Measurements from ENCODE around the gene TTC7B. TPM values are rescaled to one million over a fixed set of nuclear protein-coding genes. Genes with fewer than 3 reads are reported as not detected.

Gene TTC7B
- total RNA-seq, 1 donor from 2014 or later, result 2.4 TPM

GRCh38 chr14:90742729-90743128 lies 73.5 kb downstream of the TTC7B start:
- H3K27me3 Mint-ChIP-seq, result peaks cover 12% of the 10 kb centered on the region
- no peak overlapping the region for H3K27ac Mint-ChIP-seq
- no peak for DNase-seq
- no peaks in the 10 kb centered on the region for H3K4me1 Mint-ChIP-seq
- H3K9me3 Mint-ChIP-seq, result no peaks in the 10 kb centered on the region
- no peak overlapping the region for H3K4me3 Mint-ChIP-seq
- no peaks in the 10 kb centered on the region for H3K36me3 Mint-ChIP-seq (ENCODE audit: low read depth)
- intact Hi-C loops (cut with micrococcal nuclease), result no loop called here

- no peak overlapping the region for H3K4me3 Mint-ChIP-seq
- DNase-seq, result no peak
- no peak overlapping the region for H3K27ac Mint-ChIP-seq
- intact Hi-C loops (cut with micrococcal nuclease), result no loop called here
- H3K27me3 Mint-ChIP-seq, result peaks cover 8% of the 10 kb centered on the region
- no peaks in the 10 kb centered on the region for H3K4me1 Mint-ChIP-seq
- no peaks in the 10 kb centered on the region for H3K36me3 Mint-ChIP-seq (ENCODE audit: low read depth)
- no peaks in the 10 kb centered on the region for H3K9me3 Mint-ChIP-seq
Measured at GRCh38 chr14:90742252-90742651, 74.0 kb downstream of the TTC7B start.

- Mint-ChIP-seq H3K36me3 (ENCODE audit: low read depth) (no peaks in the 10 kb centered on the region), H3K9me3 (no peaks in the 10 kb centered on the region)
Measured at GRCh38 chr14:90741682-90741946, 74.6 kb downstream of the TTC7B start.

GRCh38 chr14:90740946-90741681 lies 75.1 kb downstream of the TTC7B start:
- peaks cover 2% of the 10 kb centered on the region for H3K27me3 Mint-ChIP-seq
- intact Hi-C loops (cut with micrococcal nuclease), result no loop called here
- H3K27ac Mint-ChIP-seq, result no peak overlapping the region
- DNase-seq, result no peak
- H3K4me3 Mint-ChIP-seq, result no peak overlapping the region
- no peaks in the 10 kb centered on the region for H3K4me1 Mint-ChIP-seq
- no peaks in the 10 kb centered on the region for H3K36me3 Mint-ChIP-seq (ENCODE audit: low read depth)
- H3K9me3 Mint-ChIP-seq, result no peaks in the 10 kb centered on the region

More at GRCh38 chr14:90741682-90741946, 74.6 kb downstream of the TTC7B start:
- intact Hi-C loops (cut with micrococcal nuclease), result no loop called here
- Mint-ChIP-seq H3K4me1 (no peaks in the 10 kb centered on the region), H3K27ac (no peak overlapping the region), H3K27me3 (peaks cover 4% of the 10 kb centered on the region), H3K4me3 (no peak overlapping the region)
- DNase-seq, result no peak

- no peak overlapping the region for H3K4me3 Mint-ChIP-seq
- no peaks in the 10 kb centered on the region for H3K36me3 Mint-ChIP-seq (ENCODE audit: low read depth)
- no peaks in the 10 kb centered on the region for H3K4me1 Mint-ChIP-seq
- no peak overlapping the region for H3K27ac Mint-ChIP-seq
- no peaks in the 10 kb centered on the region for H3K27me3 Mint-ChIP-seq
- intact Hi-C loops (cut with micrococcal nuclease), result no loop called here
- no peaks in the 10 kb centered on the region for H3K9me3 Mint-ChIP-seq
- no peak for DNase-seq
Measured at GRCh38 chr14:90740081-90740480, 76.1 kb downstream of the TTC7B start.

GRCh38 chr14:90739318-90740068 lies 76.7 kb downstream of the TTC7B start:
- Mint-ChIP-seq H3K4me1 (no peaks in the 10 kb centered on the region), H3K9me3 (no peaks in the 10 kb centered on the region), H3K36me3 (ENCODE audit: low read depth) (no peaks in the 10 kb centered on the region), H3K27ac (no peak overlapping the region), H3K27me3 (no peaks in the 10 kb centered on the region), H3K4me3 (no peak overlapping the region)
- intact Hi-C loops (cut with micrococcal nuclease), result no loop called here
- no peak for DNase-seq

GRCh38 chr14:90733139-90733808 lies 83.0 kb downstream of the TTC7B start:
- Mint-ChIP-seq H3K9me3 (no peaks in the 10 kb centered on the region), H3K27ac (no peak overlapping the region), H3K4me1 (no peaks in the 10 kb centered on the region), H3K4me3 (no peak overlapping the region), H3K36me3 (ENCODE audit: low read depth) (no peaks in the 10 kb centered on the region), H3K27me3 (peaks cover 2% of the 10 kb centered on the region)
- intact Hi-C loops (cut with micrococcal nuclease), result no loop called here
- no peak for DNase-seq

- H3K27me3 Mint-ChIP-seq, result peaks cover 2% of the 10 kb centered on the region
- no peaks in the 10 kb centered on the region for H3K4me1 Mint-ChIP-seq
- no peak overlapping the region for H3K27ac Mint-ChIP-seq
- intact Hi-C loops (cut with micrococcal nuclease), result no loop called here
- no peak overlapping the region for H3K4me3 Mint-ChIP-seq
- no peak for DNase-seq
- H3K9me3 Mint-ChIP-seq, result no peaks in the 10 kb centered on the region
- H3K36me3 Mint-ChIP-seq (ENCODE audit: low read depth), result no peaks in the 10 kb centered on the region
Measured at GRCh38 chr14:90732718-90733117, 83.5 kb downstream of the TTC7B start.

- Mint-ChIP-seq H3K4me1 (no peaks in the 10 kb centered on the region), H3K36me3 (ENCODE audit: low read depth) (no peaks in the 10 kb centered on the region), H3K27ac (no peak overlapping the region), H3K9me3 (no peaks in the 10 kb centered on the region), H3K27me3 (peaks cover 2% of the 10 kb centered on the region), H3K4me3 (no peak overlapping the region)
- intact Hi-C loops (cut with micrococcal nuclease), result no loop called here
- no peak for DNase-seq
Measured at GRCh38 chr14:90732139-90732538, 84.1 kb downstream of the TTC7B start.

GRCh38 chr14:90731487-90731886 lies 84.7 kb downstream of the TTC7B start:
- H3K4me1 Mint-ChIP-seq, result no peaks in the 10 kb centered on the region
- DNase-seq, result no peak
- no peak overlapping the region for H3K4me3 Mint-ChIP-seq
- H3K27ac Mint-ChIP-seq, result no peak overlapping the region
- H3K9me3 Mint-ChIP-seq, result no peaks in the 10 kb centered on the region
- no peaks in the 10 kb centered on the region for H3K36me3 Mint-ChIP-seq (ENCODE audit: low read depth)
- peaks cover 2% of the 10 kb centered on the region for H3K27me3 Mint-ChIP-seq
- intact Hi-C loops (cut with micrococcal nuclease), result no loop called here

GRCh38 chr14:90730206-90730766 lies 85.9 kb downstream of the TTC7B start:
- peaks cover 2% of the 10 kb centered on the region for H3K27me3 Mint-ChIP-seq
- intact Hi-C loops (cut with micrococcal nuclease), result no loop called here
- H3K4me3 Mint-ChIP-seq, result no peak overlapping the region
- H3K9me3 Mint-ChIP-seq, result no peaks in the 10 kb centered on the region
- H3K4me1 Mint-ChIP-seq, result no peaks in the 10 kb centered on the region
- H3K36me3 Mint-ChIP-seq (ENCODE audit: low read depth), result no peaks in the 10 kb centered on the region
- no peak for DNase-seq
- H3K27ac Mint-ChIP-seq, result no peak overlapping the region

GRCh38 chr14:90728951-90729350 lies 87.3 kb downstream of the TTC7B start:
- DNase-seq, result no peak
- no peak overlapping the region for H3K4me3 Mint-ChIP-seq
- H3K9me3 Mint-ChIP-seq, result no peaks in the 10 kb centered on the region
- no peak overlapping the region for H3K27ac Mint-ChIP-seq
- peaks cover 2% of the 10 kb centered on the region for H3K27me3 Mint-ChIP-seq
- no peaks in the 10 kb centered on the region for H3K36me3 Mint-ChIP-seq (ENCODE audit: low read depth)
- H3K4me1 Mint-ChIP-seq, result no peaks in the 10 kb centered on the region
- intact Hi-C loops (cut with micrococcal nuclease), result no loop called here

GRCh38 chr14:90727082-90727481 lies 89.1 kb downstream of the TTC7B start:
- no peak for DNase-seq
- no peak overlapping the region for H3K27ac Mint-ChIP-seq
- intact Hi-C loops (cut with micrococcal nuclease), result no loop called here
- no peaks in the 10 kb centered on the region for H3K4me1 Mint-ChIP-seq
- peaks cover 2% of the 10 kb centered on the region for H3K27me3 Mint-ChIP-seq
- H3K9me3 Mint-ChIP-seq, result no peaks in the 10 kb centered on the region
- H3K4me3 Mint-ChIP-seq, result no peak overlapping the region
- no peaks in the 10 kb centered on the region for H3K36me3 Mint-ChIP-seq (ENCODE audit: low read depth)

- peaks cover 2% of the 10 kb centered on the region for H3K27me3 Mint-ChIP-seq
- DNase-seq, result no peak
- no peak overlapping the region for H3K4me3 Mint-ChIP-seq
- no peak overlapping the region for H3K27ac Mint-ChIP-seq
- intact Hi-C loops (cut with micrococcal nuclease), result no loop called here
- H3K4me1 Mint-ChIP-seq, result no peaks in the 10 kb centered on the region
- H3K36me3 Mint-ChIP-seq (ENCODE audit: low read depth), result no peaks in the 10 kb centered on the region
- no peaks in the 10 kb centered on the region for H3K9me3 Mint-ChIP-seq
Measured at GRCh38 chr14:90726656-90727055, 89.6 kb downstream of the TTC7B start.
